ENCODE results near the gene PLEKHG1.

The PLEKHG1 gene

DNA sequence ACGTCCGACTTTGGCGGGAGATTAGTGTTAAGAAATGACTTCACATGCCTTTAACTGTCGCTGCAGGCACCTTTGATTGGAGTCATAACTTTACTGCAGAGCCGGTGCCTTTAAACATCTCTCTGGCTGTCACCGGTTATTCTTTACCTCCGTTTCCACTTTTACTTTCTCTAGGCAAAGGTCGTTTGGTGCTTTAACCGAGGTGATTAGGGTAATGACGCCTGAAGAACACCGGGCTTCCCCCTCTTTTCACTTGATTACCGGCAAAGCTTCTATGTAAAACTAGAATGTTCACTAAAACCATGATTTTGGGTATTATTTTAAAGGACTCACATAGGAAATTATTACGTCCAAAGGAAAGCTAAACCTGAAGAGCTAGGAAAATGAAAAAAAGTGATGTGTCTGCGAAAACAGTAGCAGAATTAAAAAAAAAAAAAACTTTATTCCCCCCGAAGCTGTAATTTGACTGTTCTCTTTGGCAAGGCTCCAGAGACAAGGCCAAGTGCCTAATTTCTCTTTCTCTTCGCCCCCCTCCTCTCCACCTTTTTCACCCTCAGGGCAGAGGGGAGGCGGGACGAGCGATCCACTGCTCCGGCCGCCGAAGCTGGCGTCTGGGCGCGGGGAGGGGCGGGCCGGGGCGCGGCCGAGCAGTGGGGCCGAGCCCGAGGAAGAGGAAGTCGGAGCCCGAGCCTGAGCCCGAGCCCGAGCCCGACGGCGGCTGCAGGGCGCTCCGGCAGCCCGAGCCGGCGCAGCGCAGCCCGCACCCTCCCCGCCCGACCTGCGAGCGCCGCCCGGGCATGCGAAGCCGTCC lies at the start of gene PLEKHG1:
Gene PLEKHG1, plus strand, starts transcription at position 687 of the 811 bp plus-strand sequence. CDS start 133,797 bp downstream, outside the sequence.
- peak; percentile 46 to 81 (median 74) for DNase-seq

- no peak for DNase-seq
Measured at GRCh38 chr6:150550244-150550643, 49.4 kb upstream of the PLEKHG1 start.

- no peak for DNase-seq
Measured at GRCh38 chr6:150557043-150557599, 42.6 kb upstream of the PLEKHG1 start.

DNA sequence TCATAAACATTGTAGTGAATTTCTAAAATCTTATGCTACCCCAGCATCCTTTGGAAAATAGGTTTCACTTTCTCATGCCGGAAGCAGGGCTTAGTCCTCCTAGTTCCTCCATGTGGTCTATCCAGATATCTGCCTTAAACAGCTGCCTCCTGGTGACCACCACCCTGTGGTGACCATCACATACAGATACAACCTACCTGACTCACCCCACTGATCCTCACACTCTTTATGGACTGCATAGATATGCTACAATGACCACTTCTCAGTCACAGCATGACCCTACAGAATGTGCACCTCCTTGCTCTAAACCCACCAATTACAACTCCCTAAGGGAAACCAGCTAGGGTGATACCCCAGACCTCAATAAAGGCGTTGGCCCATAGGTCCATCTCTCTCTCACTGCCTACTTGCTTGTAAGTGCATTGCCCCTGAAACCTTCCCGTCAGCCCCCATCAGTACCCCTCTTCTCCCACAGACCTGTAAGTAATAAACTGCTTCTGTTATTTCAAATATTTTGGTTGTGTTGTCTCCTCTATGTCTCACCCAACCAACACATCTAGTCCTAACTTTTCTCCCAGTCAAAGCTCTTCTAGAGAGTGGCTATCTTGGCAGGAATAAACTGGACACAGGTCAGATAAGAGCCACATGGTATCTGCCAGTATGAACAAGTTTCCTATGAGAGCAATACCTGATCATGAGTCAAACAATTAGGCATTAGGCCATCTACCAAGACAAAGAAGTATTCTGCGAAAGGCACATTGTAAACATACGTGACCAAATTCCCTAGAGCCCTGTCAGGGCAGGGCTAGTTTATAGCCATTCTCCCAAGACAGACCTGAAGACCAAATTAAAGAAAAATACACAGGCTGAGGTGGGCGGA lies 39.4 kb upstream of the PLEKHG1 start:
- DNase-seq = no peak

DNA sequence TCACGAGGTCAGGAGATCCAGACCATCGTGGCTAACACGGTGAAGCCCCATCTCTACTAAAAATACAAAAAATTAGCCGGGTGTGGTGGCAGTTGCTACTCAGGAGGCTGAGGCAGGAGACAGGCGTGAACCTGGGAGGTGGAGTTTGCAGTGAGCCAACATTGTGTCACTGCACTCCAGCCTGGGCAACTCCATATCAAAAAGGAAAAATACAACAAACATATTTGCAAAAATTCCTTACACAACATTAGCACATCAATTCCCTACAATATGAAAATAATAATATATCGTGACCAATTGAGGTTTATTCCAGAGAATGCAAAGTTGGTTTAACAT lies 38.8 kb upstream of the PLEKHG1 start:
- DNase-seq = no peak

DNA sequence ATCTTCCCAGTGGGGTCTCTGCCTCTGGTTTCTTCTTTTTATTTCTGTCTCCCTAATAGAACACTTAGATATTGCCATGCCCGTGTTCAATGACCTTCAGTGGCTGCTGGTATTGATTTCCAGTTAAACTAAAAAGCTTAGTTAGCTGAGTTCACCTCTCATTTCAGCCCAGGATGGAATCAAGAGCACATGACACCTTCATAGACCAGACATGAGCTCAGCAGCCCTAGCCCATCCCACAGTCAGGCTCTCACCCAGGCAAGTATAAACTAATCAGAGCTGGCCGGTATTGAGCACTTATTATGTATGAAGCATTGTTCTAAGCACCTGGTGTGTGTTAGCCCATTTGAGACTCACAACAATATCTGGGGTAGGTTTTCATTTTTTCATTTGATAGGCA lies 33.7 kb upstream of the PLEKHG1 start:
- no peak for DNase-seq

DNA sequence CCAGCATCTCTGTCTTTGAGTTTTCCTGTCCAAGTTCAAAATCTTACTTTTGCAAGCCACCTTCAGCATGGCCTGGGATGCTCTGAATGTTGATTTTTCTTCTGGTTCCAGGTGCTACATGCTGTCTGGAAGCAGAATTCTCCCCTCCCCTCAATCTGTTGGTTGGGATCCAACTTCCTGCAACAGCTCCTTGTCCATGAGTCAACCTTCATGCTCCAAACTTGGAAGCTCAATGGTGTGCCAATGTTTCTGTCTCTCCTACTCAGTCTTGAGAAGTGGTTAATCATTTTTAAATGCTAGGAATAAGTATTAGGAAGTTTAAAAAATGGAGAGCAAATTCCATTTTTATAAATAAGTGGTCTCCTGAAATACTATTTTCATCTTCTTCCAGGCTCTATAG lies 33.2 kb upstream of the PLEKHG1 start:
- no peak for DNase-seq

DNA sequence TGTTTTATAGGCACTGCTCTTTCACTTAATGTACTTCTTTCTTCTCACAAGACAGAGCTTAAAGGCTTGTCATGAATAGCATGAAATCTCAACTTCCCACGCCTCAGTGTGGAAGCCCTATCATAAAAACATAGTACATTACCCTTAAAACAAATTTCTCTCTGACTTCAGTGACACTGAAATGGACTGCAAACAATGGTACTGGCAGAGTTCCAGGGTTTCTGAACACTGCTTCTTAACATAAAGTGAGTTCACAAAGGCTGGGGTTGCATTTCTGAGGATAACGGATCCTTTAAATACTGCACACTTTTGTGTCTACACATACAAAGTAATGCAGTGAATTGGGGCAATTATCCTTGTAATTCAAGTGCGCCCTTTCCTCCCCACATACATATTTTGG lies 32.3 kb upstream of the PLEKHG1 start:
- DNase-seq = peak; percentile 30 to 74 (median 65)

DNA sequence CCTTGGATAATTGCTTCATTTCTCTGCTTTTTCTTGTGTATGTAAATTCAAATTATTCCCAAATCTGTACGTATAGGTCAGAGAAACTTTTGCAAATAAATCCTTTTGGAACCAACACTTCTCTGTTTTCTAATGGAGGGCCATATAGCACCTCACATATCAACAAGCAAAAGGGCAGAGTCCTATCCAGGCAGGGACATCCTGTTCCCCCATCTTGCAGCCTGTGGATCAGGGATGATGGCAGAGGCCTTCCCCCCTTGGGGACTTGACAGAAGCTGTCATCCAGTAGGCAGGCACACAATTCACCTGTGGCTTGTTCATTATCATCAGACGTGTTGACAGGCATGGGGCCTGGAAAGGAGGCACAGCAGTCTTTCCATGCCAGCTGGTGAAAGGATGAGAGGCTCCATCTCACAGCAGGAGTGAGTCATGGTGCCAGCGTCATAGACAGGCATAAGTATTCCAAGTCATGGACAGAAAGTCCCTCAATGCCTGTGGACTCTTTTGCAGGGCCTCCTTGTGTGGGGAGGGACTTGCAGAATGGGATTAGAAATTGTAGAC lies 31.8 kb upstream of the PLEKHG1 start:
- DNase-seq = peak; percentile 37 to 62 (median 39)

DNA sequence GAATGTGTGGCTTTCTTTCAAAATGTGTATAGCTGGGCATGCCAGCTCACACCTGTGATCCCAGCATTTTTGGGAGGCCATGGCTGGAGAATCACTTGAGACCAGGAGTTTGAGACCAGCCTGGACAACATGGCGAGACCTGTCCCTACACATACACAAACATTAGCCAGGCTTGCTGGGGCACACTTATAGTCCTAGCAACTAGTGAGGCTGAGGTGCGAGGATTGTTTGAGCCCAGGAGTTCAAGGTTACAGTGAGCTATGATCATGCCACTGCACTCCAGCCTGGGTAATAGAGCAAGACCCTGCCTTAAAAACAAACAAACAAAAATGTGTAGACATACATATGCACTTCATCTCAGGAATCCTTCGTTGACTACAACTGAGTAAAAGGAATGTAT lies 31.1 kb upstream of the PLEKHG1 start:
- no peak for DNase-seq

- no peak for DNase-seq
Measured at GRCh38 chr6:150569161-150569560, 30.5 kb upstream of the PLEKHG1 start.

DNA sequence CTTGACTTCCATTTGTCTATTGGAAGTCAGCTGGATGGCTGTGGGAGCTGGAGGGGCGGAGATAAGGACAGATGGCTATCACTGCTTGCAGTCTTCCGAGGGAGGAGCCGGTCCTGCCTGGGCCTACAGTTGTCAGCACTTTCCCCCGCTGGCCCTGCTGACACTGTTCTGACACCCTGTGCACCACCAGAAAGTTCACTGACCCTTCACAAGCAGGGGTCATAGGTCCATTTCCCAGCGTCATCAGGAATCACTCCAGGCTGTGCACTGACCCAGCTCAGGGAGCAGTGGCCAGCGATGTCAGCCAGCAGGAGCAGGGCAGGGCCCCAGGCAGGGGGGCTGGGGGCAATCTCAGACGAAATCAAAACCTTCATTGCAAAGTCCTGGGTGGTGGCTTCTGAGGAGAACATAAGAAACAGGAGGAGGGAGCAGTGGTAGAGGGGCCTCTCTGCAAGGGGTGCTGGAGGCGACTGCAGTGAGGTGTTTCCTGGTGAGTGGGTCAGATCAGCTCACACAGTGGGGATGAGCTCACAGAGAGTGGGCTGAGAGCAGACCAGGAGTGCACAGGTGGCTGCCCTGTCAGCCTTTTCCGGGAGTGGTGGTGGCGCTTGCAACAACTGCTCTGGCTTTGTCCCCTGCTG lies 26.5 kb upstream of the PLEKHG1 start:
- DNase-seq = no peak

DNA sequence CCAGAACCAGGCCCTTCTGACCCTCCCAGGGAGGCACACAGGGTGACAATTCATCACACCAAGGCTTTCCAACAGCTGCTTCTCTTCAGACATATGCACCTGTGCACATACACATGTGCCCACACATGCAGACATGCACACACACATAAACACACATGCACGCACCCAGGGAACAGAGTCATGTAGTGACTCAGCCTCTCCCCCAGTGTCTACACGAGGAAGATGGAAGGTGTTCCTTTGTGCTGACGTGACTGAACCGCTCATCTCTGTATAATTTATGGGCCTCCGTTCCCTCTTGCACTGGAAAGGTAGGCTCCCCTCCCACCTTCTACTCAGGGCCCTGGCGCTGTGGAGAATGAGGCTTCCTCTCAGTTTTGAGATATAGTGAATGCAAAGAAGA lies 23.8 kb upstream of the PLEKHG1 start:
- no peak for DNase-seq

DNA sequence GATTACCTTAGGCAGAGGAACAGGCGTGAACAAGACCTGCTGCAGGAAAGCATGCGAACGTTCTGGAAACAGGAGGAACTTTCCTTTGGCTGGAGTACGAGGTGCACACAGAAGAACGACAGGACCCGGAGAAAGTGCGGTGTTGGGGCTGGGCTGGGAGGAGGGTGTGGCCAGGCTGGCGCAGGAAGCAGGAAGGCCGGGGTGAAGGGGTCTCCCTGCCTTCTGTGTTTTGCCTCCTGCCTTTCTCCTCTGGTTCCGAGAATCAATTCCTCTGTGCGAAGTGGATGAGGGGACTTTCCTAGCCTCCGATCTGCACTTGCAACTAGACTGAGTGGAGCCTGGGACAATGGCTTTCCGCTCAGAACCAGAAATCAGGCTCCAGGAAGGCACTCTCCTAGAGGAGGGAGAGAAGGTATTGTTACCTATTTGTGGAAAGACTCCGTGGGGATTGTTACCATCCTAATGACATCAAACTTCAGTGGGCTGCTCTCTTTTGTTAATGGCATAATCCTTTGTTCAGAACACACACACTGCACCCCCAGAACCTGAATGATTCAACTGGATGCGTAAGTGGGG lies 22.9 kb upstream of the PLEKHG1 start:
- no peak for DNase-seq

- no peak for DNase-seq
Measured at GRCh38 chr6:150579611-150580010, 20.1 kb upstream of the PLEKHG1 start.

DNA sequence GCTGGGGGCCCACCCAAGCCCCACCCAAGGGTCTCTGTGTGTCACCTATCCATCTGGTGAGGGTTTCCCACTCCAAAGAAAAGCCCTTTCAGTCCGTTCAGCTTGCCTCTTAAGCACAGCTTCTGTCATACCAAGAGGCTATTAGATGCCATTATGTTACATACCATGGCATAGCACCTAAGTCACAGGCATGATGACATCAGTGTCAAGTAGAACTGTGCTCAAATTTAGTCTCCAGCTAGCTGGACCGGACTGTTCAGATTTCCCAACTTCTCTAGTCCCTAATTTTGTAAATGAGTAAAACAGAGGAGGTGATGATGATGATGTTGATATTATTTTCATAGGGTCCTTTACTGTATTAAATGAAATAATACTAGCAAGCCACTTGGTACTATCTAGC lies 19.2 kb upstream of the PLEKHG1 start:
- DNase-seq = no peak

- DNase-seq = no peak
Measured at GRCh38 chr6:150584065-150584464, 15.6 kb upstream of the PLEKHG1 start.

- no peak for DNase-seq
Measured at GRCh38 chr6:150584596-150584995, 15.1 kb upstream of the PLEKHG1 start.

DNA sequence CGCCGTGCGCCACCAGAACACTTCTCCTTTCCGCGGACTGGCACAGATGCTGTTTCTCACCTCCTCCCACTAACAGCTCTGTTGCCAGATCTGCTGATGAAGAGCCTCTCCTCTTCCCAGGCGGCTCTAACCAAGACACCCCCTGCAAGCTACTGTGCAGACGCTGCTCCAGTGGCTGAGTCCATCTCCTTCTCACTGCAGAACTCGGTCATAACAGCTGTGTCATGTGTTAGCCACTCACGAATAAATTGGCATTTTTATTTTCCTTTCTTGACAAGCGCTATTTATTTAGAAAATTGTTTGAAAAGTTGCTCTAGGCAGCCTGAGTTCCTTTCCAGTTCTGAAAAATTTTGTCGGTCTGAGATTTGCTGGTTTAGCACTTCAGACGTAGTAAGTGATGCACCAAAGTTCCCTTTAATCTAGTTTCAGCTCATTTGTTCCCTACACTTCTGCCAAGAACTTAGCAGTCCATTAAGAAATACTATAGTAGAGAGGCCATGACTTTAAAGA lies 12.8 kb upstream of the PLEKHG1 start:
- DNase-seq = no peak

DNA sequence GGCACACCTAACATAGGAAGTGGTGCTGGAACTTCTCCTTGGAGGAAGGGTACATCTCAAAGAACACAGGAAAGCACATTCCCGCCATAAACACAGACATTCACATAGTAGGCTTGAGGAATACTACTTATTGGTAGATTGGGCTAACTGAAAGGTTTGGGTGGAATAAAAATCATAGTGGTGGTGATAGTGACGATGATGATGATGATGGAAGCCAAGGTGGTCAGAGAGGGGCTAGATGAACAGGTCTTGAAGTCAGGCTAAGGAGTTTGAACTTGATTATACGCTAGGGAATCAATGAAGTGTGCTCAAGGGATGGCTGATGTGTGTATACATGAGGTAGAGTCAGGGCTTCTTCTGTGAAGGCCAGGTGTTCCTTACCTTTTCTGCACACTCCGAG lies 12.0 kb upstream of the PLEKHG1 start:
- DNase-seq = no peak

- peak; percentile 54 to 81 (median 61) for DNase-seq
Measured at GRCh38 chr6:150588888-150589499, 10.7 kb upstream of the PLEKHG1 start.

DNA sequence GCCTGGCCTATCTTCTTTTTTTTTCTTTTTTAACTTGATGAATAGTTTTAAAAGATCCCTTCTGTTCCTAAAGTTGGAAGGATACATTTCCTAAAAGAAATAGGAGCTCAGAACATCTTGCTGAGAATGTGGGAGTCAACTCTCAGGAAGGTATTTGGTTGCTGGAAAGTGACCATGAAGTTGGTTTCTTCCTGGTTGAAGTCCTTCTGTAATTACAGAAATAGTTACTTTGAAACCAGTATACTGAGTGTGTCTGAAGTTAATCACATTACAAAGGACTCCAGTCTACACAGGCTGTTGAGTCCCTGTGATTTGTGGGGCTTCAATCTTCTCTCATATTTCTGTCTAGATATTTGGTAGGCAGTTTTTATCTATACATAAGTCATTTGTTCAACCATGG lies 9.8 kb upstream of the PLEKHG1 start:
- no peak for DNase-seq
